GM19023 (cell line): ENCODE measurements around the gene MRPL54.
"Not testable (repeated sequence)": the region's sequence is repeated elsewhere in the genome, so short reads cannot be mapped to it uniquely, and the experiment has no call there.

ENCODE experiments used
- ATAC-seq: cut with Tn5 transposase; IDR thresholded peaks from one replicate; pipeline ENCODE4 v1.9.1; 2021; ENCODE audit warnings: mild to moderate bottlenecking, moderate library complexity; ENCODE audit not compliant: unreplicated experiment

Gene MRPL54

GRCh38 chr19:3807574-3808354, 45.3 kb downstream of the MRPL54 start:
- ATAC-seq: no peak

- no peak for ATAC-seq
Observed at GRCh38 chr19:3808420-3809143, 46.1 kb downstream of the MRPL54 start.

- no peak for ATAC-seq
Observed at GRCh38 chr19:3809881-3810707, 47.6 kb downstream of the MRPL54 start.

- no peak for ATAC-seq
Observed at GRCh38 chr19:3810708-3811355, 48.4 kb downstream of the MRPL54 start.

GRCh38 chr19:3813473-3814392, 51.3 kb downstream of the MRPL54 start:
- no peak for ATAC-seq

GRCh38 chr19:3814648-3815047, 52.2 kb downstream of the MRPL54 start:
- ATAC-seq: no peak

- ATAC-seq: not testable (repeated sequence)
Observed at GRCh38 chr19:3816148-3816547, 53.7 kb downstream of the MRPL54 start.

GRCh38 chr19:3816566-3817218, 54.2 kb downstream of the MRPL54 start:
- ATAC-seq: no peak
